CD1c-positive myeloid dendritic cell (primary cell): ENCODE results near the gene PTPRT.
A peak's percentile ranks its signal among the peaks of the same experiment; 100 is the strongest.
"Not testable (repeated sequence)": the region's sequence is repeated elsewhere in the genome, so short reads cannot be mapped to it uniquely, and the experiment has no call there.

ENCODE experiments used
- DNase-seq: peaks from one replicate; pipeline ENCODE4 v3.0.0-alpha.2; 2016; ENCODE audit errors: extremely low spot score

Gene PTPRT

DNA sequence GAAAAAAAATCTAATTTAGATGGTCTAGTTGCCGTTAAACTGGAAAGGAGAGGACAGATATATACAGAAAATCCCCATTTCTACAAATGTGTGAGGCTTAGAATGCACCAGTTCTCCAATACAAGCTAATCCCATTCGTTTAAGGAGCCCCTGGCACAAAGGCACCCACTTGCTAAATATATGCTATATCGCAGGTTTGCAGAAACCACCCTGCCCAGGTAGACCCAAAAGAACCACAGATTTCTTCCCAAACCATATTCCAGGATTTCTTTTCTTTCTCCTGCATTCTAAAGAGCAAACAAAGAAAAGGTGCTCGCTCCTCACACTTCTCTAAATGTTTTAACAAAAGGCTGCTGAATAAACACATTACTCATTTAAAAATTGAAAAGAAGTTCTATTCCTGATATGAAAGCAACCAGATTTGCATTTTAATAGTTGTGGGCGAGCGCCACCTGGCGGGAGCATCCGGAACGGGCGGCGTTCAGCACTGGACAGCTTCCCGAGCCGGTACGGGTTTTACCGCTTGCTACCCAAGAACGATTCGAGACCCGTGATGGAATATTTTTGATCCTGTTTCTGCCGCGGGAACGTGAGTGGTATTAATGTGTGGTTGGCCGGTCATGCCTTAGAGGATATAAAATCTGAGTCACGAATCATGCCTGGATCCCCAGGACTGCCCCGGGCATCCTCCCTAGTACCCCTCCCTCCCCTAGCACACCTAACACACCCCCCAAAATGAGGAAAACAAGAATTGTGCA lies 2.1 kb downstream of the PTPRT start:
- DNase-seq = peak; percentile 70

GRCh38 chr20:43186312-43186711 lies 3.4 kb downstream of the PTPRT start:
- DNase-seq = no peak

- DNase-seq = no peak
Measured at GRCh38 chr20:43185901-43186300, 3.8 kb downstream of the PTPRT start.

DNA sequence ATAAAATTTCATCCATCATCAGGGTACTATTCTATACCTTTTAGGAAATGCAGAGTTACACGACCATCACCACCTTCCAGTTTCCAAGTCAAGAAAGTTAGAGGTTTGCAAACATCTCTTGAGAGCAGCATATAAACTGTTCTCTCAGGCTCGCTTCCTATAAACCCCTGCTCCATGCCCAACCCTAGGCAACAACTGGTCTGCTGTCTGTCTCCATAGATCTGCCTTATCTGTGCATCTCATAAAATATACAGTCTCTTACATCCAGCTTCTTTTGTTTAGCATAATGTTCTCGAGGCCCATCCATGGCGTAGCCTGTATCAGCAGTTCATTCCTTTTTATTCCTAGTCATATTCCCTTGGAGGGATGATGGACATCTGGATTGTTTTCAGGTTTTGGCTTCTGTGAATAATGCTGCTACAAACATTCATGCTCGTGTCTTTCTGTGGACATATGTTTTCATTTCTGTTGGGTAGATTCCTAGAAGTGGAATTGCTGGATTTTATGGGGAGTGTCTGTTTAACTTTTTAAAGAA lies 6.1 kb downstream of the PTPRT start:
- DNase-seq = no peak

- DNase-seq = no peak
Measured at GRCh38 chr20:43178080-43178479, 11.6 kb downstream of the PTPRT start.

GRCh38 chr20:43176726-43177125 lies 13.0 kb downstream of the PTPRT start:
- no peak for DNase-seq

DNA sequence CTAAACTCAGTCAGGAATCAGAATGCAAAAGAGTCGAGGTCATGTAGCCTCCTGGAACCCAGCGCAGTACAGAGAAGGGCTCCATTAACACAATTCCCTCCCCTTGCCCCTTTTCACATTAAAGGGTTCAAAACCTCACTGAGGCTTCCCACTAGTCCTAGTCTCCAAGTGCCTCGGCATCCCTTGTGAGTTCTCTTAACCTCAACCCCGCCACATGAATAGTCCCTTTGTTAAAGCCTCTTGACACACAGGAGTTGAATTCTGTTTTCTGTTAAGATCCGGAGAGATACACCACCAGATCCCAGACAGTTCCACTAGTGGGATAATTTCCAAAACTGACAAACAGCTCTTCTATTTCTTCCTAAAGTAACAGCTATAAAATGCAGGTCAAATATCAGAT lies 17.8 kb downstream of the PTPRT start:
- no peak for DNase-seq

DNA sequence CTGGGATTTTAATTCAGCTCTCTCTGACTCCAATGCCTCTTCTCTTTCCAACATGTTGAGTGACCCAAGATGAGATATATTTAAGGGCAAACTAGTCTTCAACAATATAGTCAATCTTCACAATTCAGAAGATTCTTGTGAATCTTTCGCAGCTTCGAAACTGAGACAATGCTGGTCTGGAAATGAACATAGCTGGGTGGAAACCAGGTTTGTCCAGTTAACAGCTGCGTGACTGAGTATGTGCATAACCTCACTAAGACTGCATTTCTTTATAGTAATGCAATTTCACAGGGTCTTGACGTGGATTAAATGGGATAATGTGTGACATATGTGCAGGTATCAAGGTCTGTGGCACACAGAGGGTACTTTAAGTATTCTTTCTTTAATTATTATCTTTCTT lies 18.9 kb downstream of the PTPRT start:
- DNase-seq = no peak

- DNase-seq = no peak
Measured at GRCh38 chr20:43167615-43168014, 22.1 kb downstream of the PTPRT start.

DNA sequence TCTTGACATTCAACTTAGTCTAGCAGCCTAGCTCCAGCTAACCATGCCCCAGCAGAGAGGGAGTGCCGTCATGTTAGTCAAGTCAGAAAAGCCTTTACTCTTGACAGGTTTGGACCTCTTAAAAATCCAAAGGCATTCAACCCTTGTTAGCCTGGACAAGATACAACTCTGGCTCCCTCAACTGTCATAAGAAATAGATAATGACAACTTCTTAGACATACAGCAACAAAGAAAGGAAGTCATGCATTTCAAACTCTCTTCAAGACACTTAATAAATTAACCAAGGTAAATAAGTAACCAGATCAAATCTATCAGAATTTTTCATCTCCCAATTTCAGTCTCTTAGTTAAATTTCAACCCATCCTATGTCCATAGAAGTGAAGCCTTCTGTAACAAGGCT lies 22.7 kb downstream of the PTPRT start:
- DNase-seq = no peak

DNA sequence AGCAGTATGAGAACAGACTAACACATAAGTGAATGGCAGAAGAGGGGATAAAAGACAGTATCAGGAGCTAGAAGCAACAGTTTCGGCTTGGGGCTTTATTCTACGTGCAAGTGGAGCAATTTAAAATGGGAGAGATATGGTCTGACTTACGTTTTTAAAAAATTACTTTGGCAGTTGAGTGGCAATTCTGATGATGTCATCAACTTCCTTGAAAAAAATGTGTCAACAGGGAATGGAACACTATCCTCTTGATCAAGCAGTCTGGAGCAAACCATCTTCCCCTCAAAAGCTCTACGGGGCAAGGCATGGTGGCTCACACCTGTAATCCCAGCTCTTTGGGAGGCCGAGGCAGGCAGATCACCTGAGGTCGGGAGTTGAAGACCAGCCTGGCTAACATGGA lies 24.1 kb downstream of the PTPRT start:
- no peak for DNase-seq

- DNase-seq = not testable (repeated sequence)
Measured at GRCh38 chr20:43164736-43165135, 25.0 kb downstream of the PTPRT start.

DNA sequence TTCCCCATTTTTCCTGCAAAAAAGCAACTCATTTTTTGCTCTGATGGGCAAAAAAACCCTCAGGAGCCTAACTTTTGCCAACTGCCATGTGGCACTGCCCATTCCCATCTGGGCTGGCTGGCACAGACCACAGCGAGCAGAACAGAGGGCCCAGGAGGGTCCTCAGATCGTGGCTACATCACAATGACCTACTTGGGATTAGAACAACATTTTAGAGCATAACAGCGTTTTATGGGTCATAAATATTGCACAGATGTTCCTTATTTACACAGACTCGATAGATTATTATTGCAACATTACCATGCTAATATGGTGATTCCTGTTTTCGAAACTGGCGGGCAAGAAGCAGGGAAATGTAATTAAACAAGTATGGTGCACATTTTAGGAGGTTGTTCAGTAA lies 28.0 kb downstream of the PTPRT start:
- no peak for DNase-seq

DNA sequence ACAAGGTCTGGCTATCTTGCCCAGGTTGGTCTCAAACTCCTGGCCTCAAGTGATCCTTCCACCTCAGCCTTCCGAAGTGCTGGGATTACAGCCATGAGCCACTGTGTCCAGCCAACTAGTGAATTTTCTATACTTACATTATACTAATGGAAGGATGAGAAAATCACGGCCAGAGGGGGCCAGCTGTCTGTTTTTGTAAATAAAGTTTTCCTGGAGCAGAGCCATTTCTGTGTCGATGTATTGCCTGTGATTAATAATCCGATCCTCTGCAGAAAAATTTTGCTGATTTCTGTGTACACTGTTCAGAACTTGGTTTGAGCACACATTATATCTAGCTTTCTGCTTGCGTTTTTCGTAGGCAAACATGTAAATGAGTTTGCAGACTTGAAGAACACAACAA lies 28.8 kb downstream of the PTPRT start:
- no peak for DNase-seq

DNA sequence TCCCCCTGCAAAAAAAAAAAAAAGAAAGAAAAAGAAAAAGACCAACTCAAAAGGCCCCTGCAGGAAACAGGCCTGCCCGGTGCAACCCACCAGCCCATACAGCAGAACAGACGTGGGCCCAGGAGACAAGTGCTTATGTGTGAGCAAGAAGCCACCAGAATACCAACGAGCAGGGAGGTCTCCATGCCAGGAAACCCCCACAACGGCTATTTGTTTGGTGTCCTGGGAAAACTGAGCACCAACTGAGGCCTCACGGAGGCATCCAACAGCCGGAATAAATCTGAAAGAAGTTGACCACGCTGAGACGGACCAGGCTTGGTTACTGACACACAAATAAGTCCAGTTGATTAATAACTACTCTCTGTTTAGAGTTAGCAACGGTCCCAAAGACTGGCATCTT lies 29.7 kb downstream of the PTPRT start:
- no peak for DNase-seq

DNA sequence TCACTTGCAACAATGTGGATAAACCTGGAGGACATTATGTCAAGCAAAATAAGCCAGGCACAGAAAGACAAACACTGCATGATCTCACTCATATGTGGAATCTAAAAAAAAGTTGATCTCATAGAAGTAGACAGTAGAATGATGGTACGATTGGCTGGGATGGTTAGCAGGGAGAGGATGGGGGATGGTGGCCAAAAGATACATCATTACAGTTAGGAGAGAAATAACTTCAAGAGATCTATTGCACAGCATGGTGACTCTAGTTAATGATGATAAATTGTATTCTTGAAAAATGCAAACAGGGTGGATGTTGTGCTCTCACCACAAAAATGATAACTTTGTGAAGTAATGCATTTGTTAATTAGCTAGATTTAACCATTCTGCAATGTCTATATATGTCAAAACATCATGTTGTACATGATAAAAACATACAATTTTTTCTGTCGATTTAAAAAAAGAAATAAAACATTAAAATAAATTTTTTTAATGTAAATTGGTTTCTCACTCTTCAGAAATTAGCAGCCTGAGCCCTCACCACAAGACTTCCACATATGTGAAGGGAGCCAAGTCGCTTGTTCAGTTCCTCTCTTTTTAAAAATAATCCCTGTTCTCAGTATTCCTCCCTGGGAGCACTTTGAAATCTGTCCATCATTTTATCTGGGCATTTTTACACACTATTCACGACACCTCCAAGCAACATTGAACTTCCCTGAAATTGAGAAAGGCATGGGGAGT lies 34.2 kb downstream of the PTPRT start:
- no peak for DNase-seq

GRCh38 chr20:43151901-43152300 lies 37.8 kb downstream of the PTPRT start:
- no peak for DNase-seq

DNA sequence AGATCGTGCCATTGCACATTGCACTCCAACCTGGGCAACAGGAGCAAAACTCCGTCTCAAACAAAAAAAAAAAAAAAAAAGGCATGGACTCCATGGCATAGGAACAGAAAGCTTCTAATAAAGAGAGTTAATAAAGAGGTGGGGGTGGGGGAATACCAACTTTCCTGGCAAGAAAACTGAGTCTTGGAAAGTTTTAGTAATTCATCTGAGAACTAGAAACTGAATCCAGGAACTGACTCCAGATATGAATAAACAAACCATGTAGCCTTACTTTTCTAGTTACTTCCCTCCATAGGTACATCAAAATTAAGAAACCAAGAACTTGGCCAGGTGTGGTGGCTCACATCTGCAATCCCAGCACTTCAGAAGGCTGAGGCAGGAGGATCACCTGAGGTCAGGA lies 38.5 kb downstream of the PTPRT start:
- DNase-seq = no peak

GRCh38 chr20:43140726-43141125 lies 49.0 kb downstream of the PTPRT start:
- DNase-seq = no peak

- DNase-seq = no peak
Measured at GRCh38 chr20:43138061-43138770, 51.5 kb downstream of the PTPRT start.

- DNase-seq = no peak
Measured at GRCh38 chr20:43137160-43137559, 52.5 kb downstream of the PTPRT start.

DNA sequence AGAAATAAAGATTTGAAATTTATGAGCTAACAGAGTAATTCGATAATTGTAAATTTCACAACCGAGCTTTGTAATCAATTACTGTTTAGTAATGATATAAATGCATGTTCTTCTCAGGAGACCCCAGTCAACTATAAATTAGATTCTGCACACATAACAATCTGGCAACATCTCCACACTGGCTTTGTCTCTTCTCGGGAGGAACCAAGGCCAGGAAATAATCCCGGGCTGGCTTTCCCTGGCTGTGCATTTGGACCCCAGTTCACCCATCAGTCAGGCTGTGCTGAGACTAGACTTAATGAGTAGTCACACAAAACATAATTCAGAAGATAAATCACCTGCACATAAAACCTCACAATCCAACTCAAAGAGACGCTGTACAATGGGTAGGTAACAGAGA lies 65.5 kb downstream of the PTPRT start:
- no peak for DNase-seq

GRCh38 chr20:43123180-43123579 lies 66.5 kb downstream of the PTPRT start:
- no peak for DNase-seq
